ENCODE results near the gene TEKT2.

Gene TEKT2

GRCh38 chr1:36083635-36084496, at the start of gene TEKT2:
Gene TEKT2 (plus strand): TSS chr1:36084094. CDS start chr1:36084922, 828 bp downstream.
- FAIRE-seq, result no peak

GRCh38 chr1:36034692-36035091, 49.2 kb upstream of the TEKT2 start:
- FAIRE-seq (no peak), DNase-seq (ENCODE audit: low spot score) (peak; percentile 11)

More at GRCh38 chr1:36083635-36084496, at the start of gene TEKT2:
- no peak for DNase-seq (ENCODE audit: low spot score)

GRCh38 chr1:36035154-36035553, 48.7 kb upstream of the TEKT2 start:
- DNase-seq (ENCODE audit: low spot score), result no peak
- no peak for FAIRE-seq

- DNase-seq (ENCODE audit: low spot score) (no peak), FAIRE-seq (no peak)
These were observed 43.7 kb upstream of the TEKT2 start for GRCh38 chr1:36040238-36040637.

GRCh38 chr1:36051821-36052220, 32.1 kb upstream of the TEKT2 start:
- FAIRE-seq, result no peak
- DNase-seq (ENCODE audit: low spot score), result no peak

GRCh38 chr1:36053978-36054377, 29.9 kb upstream of the TEKT2 start:
- FAIRE-seq (no peak), DNase-seq (ENCODE audit: low spot score) (no peak)

GRCh38 chr1:36055706-36056105, 28.2 kb upstream of the TEKT2 start:
- FAIRE-seq, result no peak

GRCh38 chr1:36062315-36062714, 21.6 kb upstream of the TEKT2 start:
- DNase-seq (ENCODE audit: low spot score) (no peak), FAIRE-seq (no peak)

More at GRCh38 chr1:36055706-36056105, 28.2 kb upstream of the TEKT2 start:
- DNase-seq (ENCODE audit: low spot score), result no peak

GRCh38 chr1:36067871-36068270, 16.0 kb upstream of the TEKT2 start:
- DNase-seq (ENCODE audit: low spot score) (no peak), FAIRE-seq (no peak)

GRCh38 chr1:36068866-36069265, 15.0 kb upstream of the TEKT2 start:
- DNase-seq (ENCODE audit: low spot score) (no peak), FAIRE-seq (no peak)

- DNase-seq (ENCODE audit: low spot score) (no peak), FAIRE-seq (no peak)
These were observed 13.5 kb upstream of the TEKT2 start for GRCh38 chr1:36070349-36070748.

- DNase-seq (ENCODE audit: low spot score), result no peak
- no peak for FAIRE-seq
These were observed 6.8 kb upstream of the TEKT2 start for GRCh38 chr1:36076979-36077573.

GRCh38 chr1:36080236-36080635, 3.7 kb upstream of the TEKT2 start:
- DNase-seq (ENCODE audit: low spot score), result no peak
- FAIRE-seq, result no peak

GRCh38 chr1:36080801-36081200, 3.1 kb upstream of the TEKT2 start:
- FAIRE-seq (no peak), DNase-seq (ENCODE audit: low spot score) (peak; percentile 43)

GRCh38 chr1:36081926-36082485, 1.9 kb upstream of the TEKT2 start:
- DNase-seq (ENCODE audit: low spot score) (no peak), FAIRE-seq (no peak)

GRCh38 chr1:36083219-36083618, 675 bp upstream of the TEKT2 start:
- no peak for FAIRE-seq
- no peak for DNase-seq (ENCODE audit: low spot score)

- DNase-seq (ENCODE audit: low spot score) (no peak), FAIRE-seq (no peak)
These were observed 712 bp downstream of the TEKT2 start for GRCh38 chr1:36084497-36085115.

GRCh38 chr1:36085126-36085525, 1.2 kb downstream of the TEKT2 start:
- no peak for FAIRE-seq

GRCh38 chr1:36085686-36086526, 2.0 kb downstream of the TEKT2 start:
- FAIRE-seq (no peak), DNase-seq (ENCODE audit: low spot score) (no peak)

More at GRCh38 chr1:36085126-36085525, 1.2 kb downstream of the TEKT2 start:
- no peak for DNase-seq (ENCODE audit: low spot score)

GRCh38 chr1:36086529-36087232, 2.8 kb downstream of the TEKT2 start:
- FAIRE-seq (no peak), DNase-seq (ENCODE audit: low spot score) (no peak)

Measured in urothelium cell line (cell line).